Umbilical cord (tissue), 2 donors: ENCODE results near the gene PAPOLG. TPM values are rescaled to one million over a fixed set of nuclear protein-coding genes. Genes with fewer than 3 reads are reported as not detected.

Experiments
- DNase-seq: peaks from one replicate; pipeline ENCODE4 v3.0.0-alpha.2; 2015; ENCODE audit warnings: low spot score
- total RNA-seq: library from RNA; depleted of rRNA; stranded (reverse); fragments of >200 nt; gene quantifications from one replicate; pipeline ENCODE4 v1.2.3, GENCODE V29; 2014; ENCODE audit warnings: low replicate concordance; ENCODE audit not compliant: insufficient read depth

Gene PAPOLG
- total RNA-seq, result 13.0 TPM

- peak; percentile 97 for DNase-seq
These were observed at the start of gene PAPOLG for GRCh38 chr2:60756097-60757087. PAPOLG (plus strand) TSS chr2:60756268; CDS start chr2:60756479, 211 bp downstream.

- peak; percentile 53 for DNase-seq
These were observed 48.2 kb upstream of the PAPOLG start for GRCh38 chr2:60707750-60708371.

GRCh38 chr2:60708630-60709320 is 47.3 kb upstream of the PAPOLG start:
- no peak for DNase-seq

GRCh38 chr2:60710707-60711106 is 45.4 kb upstream of the PAPOLG start:
- DNase-seq, result peak; percentile 32

GRCh38 chr2:60715561-60715960 is 40.5 kb upstream of the PAPOLG start:
- DNase-seq, result no peak

GRCh38 chr2:60717691-60718090 is 38.4 kb upstream of the PAPOLG start:
- peak; percentile 50 for DNase-seq

- no peak for DNase-seq
These were observed 36.7 kb upstream of the PAPOLG start for GRCh38 chr2:60719331-60719730.

GRCh38 chr2:60725466-60725865 is 30.6 kb upstream of the PAPOLG start:
- DNase-seq, result no peak

- DNase-seq, result no peak
These were observed 27.2 kb upstream of the PAPOLG start for GRCh38 chr2:60728855-60729254.

- no peak for DNase-seq
These were observed 20.4 kb upstream of the PAPOLG start for GRCh38 chr2:60735496-60736250.

- no peak for DNase-seq
These were observed 17.4 kb upstream of the PAPOLG start for GRCh38 chr2:60738679-60739078.

GRCh38 chr2:60739156-60739555 is 16.9 kb upstream of the PAPOLG start:
- DNase-seq, result no peak

GRCh38 chr2:60741576-60741975 is 14.5 kb upstream of the PAPOLG start:
- DNase-seq, result no peak

- DNase-seq, result no peak
These were observed 13.6 kb upstream of the PAPOLG start for GRCh38 chr2:60742419-60742818.

- no peak for DNase-seq
These were observed 10.7 kb upstream of the PAPOLG start for GRCh38 chr2:60745330-60745729.

- no peak for DNase-seq
These were observed 10.3 kb upstream of the PAPOLG start for GRCh38 chr2:60745761-60746160.

- no peak for DNase-seq
These were observed 9.8 kb upstream of the PAPOLG start for GRCh38 chr2:60746318-60746717.

GRCh38 chr2:60759654-60760053 is 3.6 kb downstream of the PAPOLG start:
- DNase-seq, result no peak

GRCh38 chr2:60764736-60765534 is 8.9 kb downstream of the PAPOLG start:
- no peak for DNase-seq

- DNase-seq, result no peak
These were observed 10.2 kb downstream of the PAPOLG start for GRCh38 chr2:60766283-60766682.

- no peak for DNase-seq
These were observed 15.4 kb downstream of the PAPOLG start for GRCh38 chr2:60771508-60771907.
